ENCODE data around the gene LNX2.
"Not testable (repeated sequence)": the region's sequence is repeated elsewhere in the genome, so short reads cannot be mapped to it uniquely, and the experiment has no call there.

The LNX2 gene

GRCh38 chr13:27637289-27637626 is 16.9 kb upstream of the LNX2 start:
- no peak for DNase-seq (ENCODE audit: low read depth in 2 of 2)

- no peak for DNase-seq (ENCODE audit: low read depth in 2 of 2)
Observed at GRCh38 chr13:27636589-27637288, 16.4 kb upstream of the LNX2 start.

GRCh38 chr13:27635266-27635665 is 14.9 kb upstream of the LNX2 start:
- DNase-seq (ENCODE audit: low read depth in 2 of 2), result no peak

- DNase-seq (ENCODE audit: low read depth in 2 of 2), result no peak
Observed at GRCh38 chr13:27634791-27635190, 14.5 kb upstream of the LNX2 start.

- no peak for DNase-seq (ENCODE audit: low read depth in 2 of 2)
Observed at GRCh38 chr13:27634231-27634630, 13.9 kb upstream of the LNX2 start.

GRCh38 chr13:27632648-27633047 is 12.3 kb upstream of the LNX2 start:
- DNase-seq (ENCODE audit: low read depth in 2 of 2), result no peak

- no peak for DNase-seq (ENCODE audit: low read depth in 2 of 2)
Observed at GRCh38 chr13:27632214-27632613, 11.9 kb upstream of the LNX2 start.

GRCh38 chr13:27631665-27632064 is 11.3 kb upstream of the LNX2 start:
- no peak for DNase-seq (ENCODE audit: low read depth in 2 of 2)

- DNase-seq (ENCODE audit: low read depth in 2 of 2), result no peak
Observed at GRCh38 chr13:27631156-27631555, 10.8 kb upstream of the LNX2 start.

- DNase-seq (ENCODE audit: low read depth in 2 of 2), result not testable (repeated sequence)
Observed at GRCh38 chr13:27628766-27629165, 8.4 kb upstream of the LNX2 start.

- DNase-seq (ENCODE audit: low read depth in 2 of 2), result no peak
Observed at GRCh38 chr13:27628081-27628480, 7.8 kb upstream of the LNX2 start.

- no peak for DNase-seq (ENCODE audit: low read depth in 2 of 2)
Observed at GRCh38 chr13:27627380-27627779, 7.1 kb upstream of the LNX2 start.

GRCh38 chr13:27625839-27626238 is 5.5 kb upstream of the LNX2 start:
- no peak for DNase-seq (ENCODE audit: low read depth in 2 of 2)

GRCh38 chr13:27624071-27624470 is 3.7 kb upstream of the LNX2 start:
- no peak for DNase-seq (ENCODE audit: low read depth in 2 of 2)

- DNase-seq (ENCODE audit: low read depth in 2 of 2), result no peak
Observed at GRCh38 chr13:27622881-27623280, 2.6 kb upstream of the LNX2 start.

GRCh38 chr13:27622102-27622820 is 1.9 kb upstream of the LNX2 start:
- DNase-seq (ENCODE audit: low read depth in 2 of 2), result peak in 1 of 2 donors; percentile 1

GRCh38 chr13:27621366-27622101 is 1.2 kb upstream of the LNX2 start, which contains the start of gene POLR1D:
Gene POLR1D, plus strand, starts transcription at chr13:27621892. Its CDS starts 92 bp downstream, at chr13:27621984.
- DNase-seq (ENCODE audit: low read depth in 2 of 2), result peak; percentile 64 to 72

GRCh38 chr13:27621116-27621365 is 712 bp upstream of the LNX2 start:
- no peak for DNase-seq (ENCODE audit: low read depth in 2 of 2)

GRCh38 chr13:27619728-27620376 is 477 bp downstream of the LNX2 start:
- DNase-seq (ENCODE audit: low read depth in 2 of 2), result peak; percentile 10 to 18

GRCh38 chr13:27619093-27619727 is 1.1 kb downstream of the LNX2 start:
- DNase-seq (ENCODE audit: low read depth in 2 of 2), result no peak

- no peak for DNase-seq (ENCODE audit: low read depth in 2 of 2)
Observed at GRCh38 chr13:27617881-27618321, 2.4 kb downstream of the LNX2 start.

GRCh38 chr13:27613628-27614027 is 6.7 kb downstream of the LNX2 start:
- no peak for DNase-seq (ENCODE audit: low read depth in 2 of 2)

All from stimulated activated CD8-positive, alpha-beta memory T cell treated with anti-CD3 and anti-CD28 coated beads, Interleukin-2, amount 100 ng/mL, for 1 hour (primary cell).